GM10266 (cell line): ENCODE results near the gene BIK.
A peak's percentile ranks its signal among the peaks of the same experiment; 100 is the strongest.

Experiments
- DNase-seq: peaks from one replicate; pipeline ENCODE4 v3.0.0; 2012; ENCODE audit errors: extremely low spot score
- TF ChIP-seq, protein P1 (sequence below): IDR thresholded peaks from 2 replicates; pipeline ENCODE4 v1.5.1; 2012; ENCODE audit warnings: mild to moderate bottlenecking, low read depth; ENCODE audit not compliant: control insufficient read depth, insufficient read depth; ENCODE audit errors: missing control alignments

Gene BIK

DNA sequence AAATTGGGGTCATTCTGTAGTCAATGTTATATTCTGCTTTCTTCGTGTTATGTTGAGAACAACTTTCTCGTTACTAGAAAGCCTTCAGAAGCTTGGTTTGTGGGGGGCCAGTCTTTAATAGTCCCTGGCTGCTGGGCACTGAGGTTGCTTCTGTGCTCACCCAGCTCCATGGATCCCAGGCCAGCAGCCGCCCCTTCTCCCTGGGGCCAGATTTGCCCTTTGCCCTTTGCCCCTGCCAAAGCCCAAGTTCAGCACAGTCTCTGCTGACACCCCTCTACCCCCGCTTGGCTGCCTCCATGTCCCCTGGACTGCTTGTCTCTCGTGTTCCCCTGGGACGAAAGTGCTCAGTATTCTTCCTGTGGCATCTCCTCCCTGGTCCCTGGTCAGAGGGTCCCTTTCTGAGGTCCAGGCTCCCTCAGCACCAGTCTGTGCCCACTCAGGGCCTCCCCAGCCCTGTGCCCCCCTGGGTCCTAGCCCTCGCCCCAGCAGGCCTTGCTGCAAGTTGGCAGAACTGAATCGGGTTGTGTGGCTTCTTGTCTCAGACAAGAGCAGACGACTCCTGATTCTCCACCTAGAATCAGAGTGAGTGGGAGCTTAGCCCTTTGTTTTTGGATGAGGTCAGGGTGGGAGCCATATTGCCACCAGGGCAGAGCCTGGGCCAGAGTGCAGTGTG lies 47.5 kb downstream of the BIK start:
- TF ChIP-seq, protein P1, sequence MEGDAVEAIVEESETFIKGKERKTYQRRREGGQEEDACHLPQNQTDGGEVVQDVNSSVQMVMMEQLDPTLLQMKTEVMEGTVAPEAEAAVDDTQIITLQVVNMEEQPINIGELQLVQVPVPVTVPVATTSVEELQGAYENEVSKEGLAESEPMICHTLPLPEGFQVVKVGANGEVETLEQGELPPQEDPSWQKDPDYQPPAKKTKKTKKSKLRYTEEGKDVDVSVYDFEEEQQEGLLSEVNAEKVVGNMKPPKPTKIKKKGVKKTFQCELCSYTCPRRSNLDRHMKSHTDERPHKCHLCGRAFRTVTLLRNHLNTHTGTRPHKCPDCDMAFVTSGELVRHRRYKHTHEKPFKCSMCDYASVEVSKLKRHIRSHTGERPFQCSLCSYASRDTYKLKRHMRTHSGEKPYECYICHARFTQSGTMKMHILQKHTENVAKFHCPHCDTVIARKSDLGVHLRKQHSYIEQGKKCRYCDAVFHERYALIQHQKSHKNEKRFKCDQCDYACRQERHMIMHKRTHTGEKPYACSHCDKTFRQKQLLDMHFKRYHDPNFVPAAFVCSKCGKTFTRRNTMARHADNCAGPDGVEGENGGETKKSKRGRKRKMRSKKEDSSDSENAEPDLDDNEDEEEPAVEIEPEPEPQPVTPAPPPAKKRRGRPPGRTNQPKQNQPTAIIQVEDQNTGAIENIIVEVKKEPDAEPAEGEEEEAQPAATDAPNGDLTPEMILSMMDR: no peak
- DNase-seq: no peak

DNA sequence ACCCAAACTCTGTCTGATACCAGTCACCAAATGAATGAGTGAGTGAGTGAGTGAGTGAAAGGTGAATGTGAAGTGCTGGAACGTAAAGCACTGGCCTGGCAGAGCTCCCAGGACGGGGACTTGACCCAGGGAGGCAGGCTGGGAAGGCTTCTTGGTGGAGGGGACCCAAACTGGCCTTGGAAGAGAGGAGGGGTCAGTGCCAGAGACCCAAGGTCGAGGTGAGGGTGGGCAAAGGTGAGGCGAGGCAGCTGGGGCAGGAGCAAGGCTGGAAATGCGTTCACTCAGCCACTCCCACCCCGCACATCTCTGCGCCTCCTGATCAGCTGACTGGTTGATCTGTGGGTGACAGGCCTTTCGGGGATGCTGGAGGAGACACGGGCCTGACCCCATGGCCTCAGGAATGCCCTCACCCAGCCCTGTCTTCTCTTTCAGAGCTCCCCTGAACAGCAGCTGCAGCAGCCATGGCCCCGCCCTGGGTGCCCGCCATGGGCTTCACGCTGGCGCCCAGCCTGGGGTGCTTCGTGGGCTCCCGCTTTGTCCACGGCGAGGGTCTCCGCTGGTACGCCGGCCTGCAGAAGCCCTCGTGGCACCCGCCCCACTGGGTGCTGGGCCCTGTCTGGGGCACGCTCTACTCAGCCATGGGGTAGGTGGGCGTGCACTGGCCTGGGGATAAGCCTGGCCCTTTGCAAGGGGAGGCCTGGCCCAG lies 48.4 kb downstream of the BIK start:
- no peak for DNase-seq
- TF ChIP-seq, protein P1: no peak

DNA sequence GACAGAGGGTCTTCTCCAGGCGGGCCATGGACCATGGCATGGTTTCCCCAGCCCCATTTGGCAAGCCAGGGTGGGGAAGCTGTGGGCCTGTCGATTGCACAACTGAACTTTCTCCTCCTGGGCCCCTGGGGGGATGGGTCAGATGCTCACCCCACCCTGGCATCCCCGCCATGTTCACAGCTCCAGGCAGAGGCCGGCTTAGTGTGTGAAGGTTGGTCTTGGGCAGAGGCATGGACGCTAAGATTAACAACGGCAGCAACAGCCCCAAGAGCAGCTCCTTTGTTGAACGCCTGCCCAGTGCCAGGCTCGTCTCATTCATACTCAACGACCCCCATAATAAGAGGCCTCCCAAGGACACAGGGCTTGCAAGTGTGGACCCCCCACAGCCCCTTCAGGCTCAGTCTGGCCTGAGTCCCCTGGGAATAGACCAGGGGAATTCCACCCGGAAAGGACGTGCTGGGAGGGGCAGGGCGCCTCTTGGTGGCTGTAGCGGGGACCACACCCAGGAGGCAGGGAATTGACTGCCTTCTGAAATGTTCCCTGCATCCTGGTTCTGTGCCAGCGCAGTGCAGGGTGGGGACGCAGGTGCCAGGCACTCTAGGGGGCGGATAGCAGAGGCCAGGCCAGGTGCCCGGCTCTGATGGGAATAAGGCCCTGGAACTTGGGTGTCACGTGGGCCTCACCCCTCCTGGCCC lies 49.1 kb downstream of the BIK start:
- no peak for DNase-seq
- TF ChIP-seq, protein P1: peak; percentile 37

DNA sequence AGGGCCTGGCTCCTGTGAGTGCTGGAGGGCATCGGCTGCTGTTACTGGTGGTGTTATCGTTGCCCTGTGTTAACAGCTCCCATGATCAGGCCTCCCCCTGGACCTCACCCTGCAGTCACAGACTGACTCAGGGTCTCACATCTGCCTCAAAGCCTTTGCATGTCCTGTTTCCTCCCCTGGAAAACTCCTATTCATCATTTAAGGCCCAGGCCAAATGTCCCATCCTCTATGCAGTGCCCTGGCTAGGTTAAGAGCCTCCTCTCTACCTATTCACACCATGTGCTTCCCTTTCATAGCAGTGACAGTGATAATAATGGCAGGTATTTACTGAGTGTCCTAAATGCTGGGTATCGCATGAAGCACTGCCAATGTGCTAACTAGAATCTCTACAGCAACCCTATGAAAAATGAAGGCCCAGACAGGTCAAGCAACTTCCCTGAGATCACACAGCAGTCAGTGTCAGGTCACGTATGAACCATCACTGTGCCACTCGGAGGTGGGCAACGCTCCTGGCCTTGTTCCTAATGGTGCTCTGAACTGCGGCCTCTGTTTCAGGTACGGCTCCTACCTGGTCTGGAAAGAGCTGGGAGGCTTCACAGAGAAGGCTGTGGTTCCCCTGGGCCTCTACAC lies 50.1 kb downstream of the BIK start:
- no peak for DNase-seq
- TF ChIP-seq, protein P1: no peak

DNA sequence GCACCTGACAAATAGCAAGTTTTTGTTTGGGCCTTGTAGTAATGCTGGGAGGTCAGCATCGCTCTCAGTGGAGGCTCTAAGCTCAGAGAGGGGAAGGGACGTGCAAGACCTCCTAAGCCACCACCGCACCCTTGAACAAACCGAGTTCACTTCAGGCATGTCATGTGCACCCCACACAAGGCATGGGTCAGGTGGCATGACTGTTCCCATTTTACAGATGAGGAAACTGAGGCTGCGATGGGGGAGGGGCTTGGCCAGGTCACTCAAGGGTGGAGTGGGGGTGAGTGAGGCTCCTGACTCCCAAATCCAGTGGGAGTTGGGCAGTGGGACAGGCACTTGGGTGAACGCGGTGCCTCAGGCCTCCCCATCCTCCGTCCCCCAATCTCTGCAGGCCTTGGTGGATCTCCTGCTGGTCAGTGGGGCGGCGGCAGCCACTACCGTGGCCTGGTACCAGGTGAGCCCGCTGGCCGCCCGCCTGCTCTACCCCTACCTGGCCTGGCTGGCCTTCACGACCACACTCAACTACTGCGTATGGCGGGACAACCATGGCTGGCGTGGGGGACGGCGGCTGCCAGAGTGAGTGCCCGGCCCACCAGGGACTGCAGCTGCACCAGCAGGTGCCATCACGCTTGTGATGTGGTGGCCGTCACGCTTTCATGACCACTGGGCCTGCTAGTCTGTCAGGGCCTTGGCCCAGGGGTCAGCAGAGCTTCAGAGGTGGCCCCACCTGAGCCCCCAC lies 52.0 kb downstream of the BIK start:
- TF ChIP-seq, protein P1: no peak
- no peak for DNase-seq

DNA sequence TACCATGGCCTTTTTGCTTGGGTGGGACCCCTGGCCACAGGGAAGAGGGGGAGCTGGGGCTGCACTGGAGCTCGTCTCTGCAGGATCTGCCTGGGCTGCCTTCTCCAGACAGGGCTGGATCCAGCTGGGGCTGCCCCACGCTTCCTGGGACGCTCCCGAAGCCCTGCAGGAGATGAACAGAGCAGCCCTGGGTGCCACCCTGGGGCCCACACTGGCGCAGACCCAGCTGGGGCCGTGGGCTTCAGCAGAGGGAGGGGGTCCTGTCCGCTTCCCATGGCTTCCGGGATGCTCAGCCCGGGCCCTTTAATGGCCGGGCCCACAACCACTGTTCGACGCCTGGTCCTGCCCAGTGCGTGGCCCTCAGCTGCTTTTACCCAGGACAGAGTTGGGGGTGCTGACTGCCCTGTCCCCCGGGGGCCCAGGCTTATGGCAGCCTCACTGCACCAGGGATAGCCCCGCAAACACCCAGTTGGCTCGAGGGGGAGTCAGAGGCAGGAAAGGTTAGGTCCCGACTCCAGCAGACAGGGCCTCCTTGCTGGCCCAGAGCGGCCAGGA lies 52.8 kb downstream of the BIK start:
- DNase-seq: no peak
- TF ChIP-seq, protein P1: no peak
